ENCODE results near the gene TBC1D22A. TPM values are rescaled to one million over a fixed set of nuclear protein-coding genes. Genes with fewer than 3 reads are reported as not detected.

The TBC1D22A gene
- polyA plus RNA-seq, 1 experiment: 24.2 TPM

GRCh38 chr22:46757104-46757503, 5.3 kb upstream of the TBC1D22A start:
- TF ChIP-seq CTCF (IDR thresholded peaks at IDR 0.05; ENCODE audit: insufficient read depth, low read depth, low read length): no peak
- ChIA-PET POLR2A (no interaction called here), CTCF (interaction anchor here (0.9 to 1.4 kb wide), 3 partner anchors 10 to 17 kb away, joined by 3 to 6 read pairs (median 3); no protein-coding TSS in a partner anchor)
- Histone ChIP-seq H3K36me3 (ENCODE audit: control insufficient read depth, insufficient read depth, low read length) (no peaks in the 10 kb centered on the region), H3K27me3 (ENCODE audit: control insufficient read depth, insufficient read depth, low read length) (no peaks in the 10 kb centered on the region), H3K4me3 (ENCODE audit: low read depth, low read length) (no peak overlapping the region)
- no peak for DNase-seq (ENCODE audit: low read depth)

- DNase-seq (ENCODE audit: low read depth): no peak
- no peaks in the 10 kb centered on the region for H3K36me3 ChIP-seq (ENCODE audit: control insufficient read depth, insufficient read depth, low read length)
- H3K27me3 ChIP-seq (ENCODE audit: control insufficient read depth, insufficient read depth, low read length): no peaks in the 10 kb centered on the region
- no peak for TF ChIP-seq CTCF (IDR thresholded peaks at IDR 0.05; ENCODE audit: insufficient read depth, low read depth, low read length)
- no peak overlapping the region for H3K4me3 ChIP-seq (ENCODE audit: low read depth, low read length)
- ChIA-PET POLR2A (no interaction called here), CTCF (interaction anchor here (0.8 to 3.3 kb wide), 18 partner anchors 9 to 1736 kb away, joined by 3 to 9 read pairs (median 4); no protein-coding TSS in a partner anchor)
Observed at GRCh38 chr22:46758121-46758520, 4.3 kb upstream of the TBC1D22A start.

DNA sequence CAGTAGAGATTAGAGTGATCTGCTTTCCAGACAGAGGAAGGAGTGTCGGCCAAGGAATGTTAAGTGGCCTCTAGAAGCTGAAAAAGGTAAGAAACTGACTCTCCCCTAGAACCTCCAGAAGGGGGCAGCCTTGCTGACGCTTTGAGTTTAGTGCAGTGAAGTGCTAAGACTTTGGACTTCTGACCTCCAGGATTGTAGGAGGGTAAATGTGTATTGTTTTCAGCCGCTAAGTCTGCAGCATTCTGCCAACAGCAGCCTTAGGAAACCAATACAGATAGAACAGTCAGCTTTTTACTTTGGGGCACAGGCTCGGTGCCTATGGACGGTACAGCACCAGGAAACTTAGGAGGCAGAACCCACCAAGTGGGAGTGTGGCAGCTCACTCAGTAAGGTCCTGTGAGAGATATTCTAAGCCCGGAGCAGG, 3.6 kb upstream of the TBC1D22A start:
- TF ChIP-seq CTCF (IDR thresholded peaks at IDR 0.05; ENCODE audit: insufficient read depth, low read depth, low read length): peak; percentile 79
- H3K27me3 ChIP-seq (ENCODE audit: control insufficient read depth, insufficient read depth, low read length): no peaks in the 10 kb centered on the region
- no peak for DNase-seq (ENCODE audit: low read depth)
- ChIA-PET CTCF (interaction anchor here (0.6 to 3.3 kb wide), 18 partner anchors 9 to 1735 kb away, joined by 3 to 9 read pairs (median 4); no protein-coding TSS in a partner anchor), POLR2A (no interaction called here)
- no peak overlapping the region for H3K4me3 ChIP-seq (ENCODE audit: low read depth, low read length)
- H3K36me3 ChIP-seq (ENCODE audit: control insufficient read depth, insufficient read depth, low read length): no peaks in the 10 kb centered on the region

DNA sequence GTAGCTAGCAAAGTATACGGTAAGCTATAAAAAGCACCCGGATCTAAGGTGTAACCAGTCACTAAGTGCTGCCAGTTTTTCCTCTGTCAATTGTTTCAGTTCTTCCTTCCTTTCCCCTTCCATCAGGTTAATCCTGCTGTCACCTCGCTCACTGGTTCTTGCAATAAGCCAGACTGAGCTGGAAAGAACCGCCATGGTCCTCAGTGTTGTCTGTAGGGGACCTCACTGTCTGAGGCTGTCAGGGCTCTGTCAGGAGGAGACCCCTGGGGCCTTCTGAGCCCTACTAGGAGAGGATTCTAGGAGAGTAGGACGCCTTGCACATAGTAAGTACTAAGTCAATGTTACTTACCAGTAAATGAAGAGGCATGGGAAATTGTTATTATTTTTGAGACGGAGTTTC, 1.4 kb upstream of the TBC1D22A start:
- ChIA-PET CTCF (interaction anchor here (1.0 to 3.3 kb wide), 2 partner anchors 11 to 29 kb away, joined by 3 to 9 read pairs; no protein-coding TSS in a partner anchor), POLR2A (interaction anchor here (0.7 kb wide), 1 partner anchor 224 kb away, joined by 6 read pairs; no protein-coding TSS in a partner anchor)
- DNase-seq (ENCODE audit: low read depth): no peak
- Histone ChIP-seq H3K27me3 (ENCODE audit: control insufficient read depth, insufficient read depth, low read length) (no peaks in the 10 kb centered on the region), H3K4me3 (ENCODE audit: low read depth, low read length) (peak overlapping the region; percentile 100; the same call in 1 of the 2 replicates), H3K36me3 (ENCODE audit: control insufficient read depth, insufficient read depth, low read length) (no peaks in the 10 kb centered on the region; the same call in 1 of the 2 replicates)
- TF ChIP-seq CTCF (IDR thresholded peaks at IDR 0.05; ENCODE audit: insufficient read depth, low read depth, low read length): no peak

DNA sequence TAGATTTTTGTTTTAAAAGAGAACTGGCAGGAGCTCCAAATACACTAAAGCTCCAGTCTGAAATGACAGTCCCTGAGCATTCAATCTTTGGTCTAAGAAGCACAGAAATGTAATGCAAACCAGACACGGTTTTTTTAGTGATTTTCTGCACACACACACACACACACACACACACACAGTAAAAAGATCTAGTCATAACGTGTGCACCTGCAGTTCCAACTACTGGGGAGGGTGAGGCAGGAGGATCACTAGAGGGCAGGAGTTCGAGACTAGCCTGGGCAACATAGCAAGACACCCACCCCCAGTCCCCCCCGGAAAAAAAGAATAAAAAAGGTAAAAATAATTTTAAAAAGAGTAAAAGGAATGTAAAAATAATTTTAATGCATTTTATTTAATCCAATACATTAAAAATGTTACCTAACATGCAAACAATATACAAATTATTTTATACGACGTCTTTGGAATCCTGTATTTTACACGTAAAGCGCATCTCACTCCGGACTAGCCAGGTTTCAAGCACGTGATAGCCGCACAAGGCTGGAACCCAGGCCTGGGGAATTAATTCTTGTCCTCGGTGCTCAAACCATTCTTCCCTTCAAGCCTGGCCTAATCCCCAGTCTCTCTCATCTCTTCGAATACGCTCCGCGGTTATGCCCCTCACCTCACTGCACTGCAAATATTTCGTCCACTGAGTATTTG, 762 bp upstream of the TBC1D22A start:
- CTCF ChIA-PET: interaction anchor here (0.5 to 3.3 kb wide), 7 partner anchors 12 to 1730 kb away, joined by 3 to 9 read pairs (median 3); no protein-coding TSS in a partner anchor
- POLR2A ChIA-PET: interaction anchor here (0.7 to 1.4 kb wide), 2 partner anchors 12 to 223 kb away, joined by 5 to 6 read pairs; no protein-coding TSS in a partner anchor
- Histone ChIP-seq H3K36me3 (ENCODE audit: control insufficient read depth, insufficient read depth, low read length) (no peaks in the 10 kb centered on the region; the same call in 1 of the 2 replicates), H3K27me3 (ENCODE audit: control insufficient read depth, insufficient read depth, low read length) (no peaks in the 10 kb centered on the region), H3K4me3 (ENCODE audit: low read depth, low read length) (peak overlapping the region; percentile 100)
- no peak for DNase-seq (ENCODE audit: low read depth)
- no peak for TF ChIP-seq CTCF (IDR thresholded peaks at IDR 0.05; ENCODE audit: insufficient read depth, low read depth, low read length)
